Peyer's patch (tissue), 4 donors: ENCODE results near the gene SOS2.

Experiments
- CTCF ChIP-seq, 6 experiments: fragments of 450-650 bp in 4 of 6; fragments of 200-600 bp in 2 of 6; sonication (generic) in 1 of 6; IDR thresholded peaks; one replicate each; pipeline ENCODE4 v1.5.1; 2017 to 2019; ENCODE audit warnings: antibody characterized with exemption in 6 of 6, mild to moderate bottlenecking in 3 of 6, moderate library complexity in 1 of 6
- POLR2A ChIP-seq, 2 donors: fragments of 450-650 bp; IDR thresholded peaks; one replicate each; pipeline ENCODE4 v1.5.1; 2017; ENCODE audit warnings: antibody characterized with exemption in 2 of 2, mild to moderate bottlenecking in 2 of 2, moderate library complexity in 2 of 2

- no peak for TF ChIP-seq POLR2A (IDR thresholded peaks at IDR 0.05)
- no peak for TF ChIP-seq CTCF (IDR thresholded peaks at IDR 0.05)
Measured at GRCh38 chr14:50113381-50114035, 117.9 kb downstream of the SOS2 start.
